ENCODE measurements around the gene FLNB.

FLNB gene

GRCh38 chr3:58084788-58085543 lies 76.7 kb downstream of the FLNB start:
- DNase-seq: no peak

GRCh38 chr3:58085616-58086015 lies 77.4 kb downstream of the FLNB start:
- DNase-seq: no peak

GRCh38 chr3:58088501-58088900 lies 80.3 kb downstream of the FLNB start:
- no peak for DNase-seq

- no peak for DNase-seq
These were observed 82.1 kb downstream of the FLNB start for GRCh38 chr3:58090351-58090750.

GRCh38 chr3:58092521-58092920 lies 84.3 kb downstream of the FLNB start:
- no peak for DNase-seq

GRCh38 chr3:58093574-58094195 lies 85.5 kb downstream of the FLNB start:
- no peak for DNase-seq

- DNase-seq: no peak
These were observed 86.4 kb downstream of the FLNB start for GRCh38 chr3:58094657-58095056.

- DNase-seq: no peak
These were observed 87.4 kb downstream of the FLNB start for GRCh38 chr3:58095603-58096138.

GRCh38 chr3:58098531-58098930 lies 90.3 kb downstream of the FLNB start:
- no peak for DNase-seq

- no peak for DNase-seq
These were observed 91.6 kb downstream of the FLNB start for GRCh38 chr3:58099865-58100264.

- DNase-seq: no peak
These were observed 93.5 kb downstream of the FLNB start for GRCh38 chr3:58101499-58102389.

- DNase-seq: peak; percentile 57
These were observed 94.1 kb downstream of the FLNB start for GRCh38 chr3:58102390-58102750.

- no peak for DNase-seq
These were observed 94.8 kb downstream of the FLNB start for GRCh38 chr3:58102976-58103451.

GRCh38 chr3:58104151-58104550 lies 95.9 kb downstream of the FLNB start:
- no peak for DNase-seq

GRCh38 chr3:58104712-58105111 lies 96.5 kb downstream of the FLNB start:
- DNase-seq: no peak

- DNase-seq: no peak
These were observed 97.0 kb downstream of the FLNB start for GRCh38 chr3:58105196-58105595.

- no peak for DNase-seq
These were observed 97.8 kb downstream of the FLNB start for GRCh38 chr3:58106061-58106460.

GRCh38 chr3:58106640-58107039 lies 98.4 kb downstream of the FLNB start:
- no peak for DNase-seq

GRCh38 chr3:58107597-58107996 lies 99.4 kb downstream of the FLNB start:
- no peak for DNase-seq

- no peak for DNase-seq
These were observed 101.5 kb downstream of the FLNB start for GRCh38 chr3:58109752-58110151.

GRCh38 chr3:58111513-58112184 lies 103.4 kb downstream of the FLNB start:
- no peak for DNase-seq

GRCh38 chr3:58112185-58112535 lies 103.9 kb downstream of the FLNB start:
- no peak for DNase-seq

- no peak for DNase-seq
These were observed 107.0 kb downstream of the FLNB start for GRCh38 chr3:58115175-58115574.
